HepG2 (cell line): Measurements from ENCODE around the gene GLTPD2. TPM values are rescaled to one million over a fixed set of nuclear protein-coding genes. Genes with fewer than 3 reads are reported as not detected.

Experiments used
- EHMT2 ChIP-seq: fragments of 200-600 bp; sonication (generic); IDR thresholded peaks from 2 replicates; pipeline ENCODE4 v1.7.0; 2017; ENCODE audit warnings: antibody characterized with exemption, low read depth, low read length, borderline replicate concordance
- IRF2 ChIP-seq: IDR thresholded peaks from 2 replicates; pipeline ENCODE4 v1.6.1; 2018; ENCODE audit warnings: missing genetic modification reagents, missing compliant biosample characterization
- MAFF ChIP-seq: IDR thresholded peaks from 2 replicates; pipeline ENCODE4 v1.6.1; 2011; ENCODE audit warnings: low read depth, low read length, improper control_type of control experiment
- MED13 ChIP-seq: sonication (generic); formaldehyde crosslinking; IDR thresholded peaks from 2 replicates; pipeline ENCODE4 v1.5.0; 2020; ENCODE audit warnings: missing genetic modification reagents
- NCOA2 ChIP-seq: sonication (generic); formaldehyde crosslinking; IDR thresholded peaks from 2 replicates; pipeline ENCODE4 v1.8.0; 2022; ENCODE audit warnings: inconsistent platforms
- PATZ1 ChIP-seq: sonication (generic); formaldehyde crosslinking; IDR thresholded peaks from 2 replicates; pipeline ENCODE4 v1.4.0; 2020; ENCODE audit warnings: missing genetic modification reagents
- RXRB ChIP-seq: IDR thresholded peaks from 2 replicates; pipeline ENCODE4 v1.6.1; 2016; ENCODE audit warnings: borderline replicate concordance, missing genetic modification reagents, missing compliant biosample characterization
- SMAD1 ChIP-seq: sonication (generic); formaldehyde crosslinking; IDR thresholded peaks from 2 replicates; pipeline ENCODE4 v1.4.0; 2020; ENCODE audit warnings: missing genetic modification reagents, low read depth, mild to moderate bottlenecking, borderline replicate concordance
- TBX2 ChIP-seq: sonication (generic); formaldehyde crosslinking; IDR thresholded peaks from 2 replicates; pipeline ENCODE4 v1.5.0; 2020; ENCODE audit warnings: missing genetic modification reagents, mild to moderate bottlenecking, borderline replicate concordance
- ZBTB34 ChIP-seq: sonication (generic); formaldehyde crosslinking; IDR thresholded peaks from 2 replicates; pipeline ENCODE4 v1.8.0; 2022; ENCODE audit warnings: mild to moderate bottlenecking, missing genetic modification reagents
- ZFX ChIP-seq: sonication (generic); formaldehyde crosslinking; IDR thresholded peaks from 2 replicates; pipeline ENCODE4 v1.4.0; 2020; ENCODE audit warnings: mild to moderate bottlenecking, low read depth, missing genetic modification reagents, moderate library complexity
- ZMAT3 ChIP-seq: sonication (generic); formaldehyde crosslinking; conservative IDR thresholded peaks from 2 replicates; pipeline ENCODE4 v1.7.0; 2021; ENCODE audit warnings: missing genetic modification reagents
- ZNF660 ChIP-seq: sonication (generic); formaldehyde crosslinking; IDR thresholded peaks from 2 replicates; pipeline ENCODE4 v1.5.1; 2020; ENCODE audit warnings: mild to moderate bottlenecking, low read depth, missing genetic modification reagents, borderline replicate concordance
- ZNF776 ChIP-seq: sonication (generic); formaldehyde crosslinking; IDR thresholded peaks from 2 replicates; pipeline ENCODE4 v1.4.0; 2020; ENCODE audit warnings: mild to moderate bottlenecking, missing genetic modification reagents
- ZSCAN21 ChIP-seq: sonication (generic); formaldehyde crosslinking; IDR thresholded peaks from 2 replicates; pipeline ENCODE4 v1.8.0; 2022; ENCODE audit warnings: mild to moderate bottlenecking, missing genetic modification reagents, moderate library complexity, borderline replicate concordance
- polyA plus RNA-seq, 8 experiments: library from polyadenylated mRNA; depleted of rRNA in 3 of 8; stranded (reverse) in 7 of 8; unstranded in 1 of 8; fragments of >200 nt; fragmentation: Illumina TruSeq in 4 of 8; extraction: Trizol in 4 of 8; gene quantifications; 2 replicates each; pipeline versions ENCODE4 v1.2.1 to v1.2.3, GENCODE V29; 2011 to 2016; ENCODE audit warnings: low read depth in 4 of 8, missing spikeins in 1 of 8, mixed read lengths in 1 of 8; ENCODE audit not compliant: insufficient read depth in 1 of 8
- total RNA-seq, 5 experiments: library from RNA; depleted of rRNA; stranded (reverse); fragments of >200 nt; fragmentation: Illumina TruSeq; extraction: Trizol; gene quantifications; 2 replicates each; pipeline ENCODE4 v1.2.3, GENCODE V29; 2016; ENCODE audit warnings: low read depth in 1 of 5
- TF ChIP-seq, protein P1 (sequence below): sonication (generic); formaldehyde crosslinking; IDR thresholded peaks from 2 replicates; pipeline ENCODE4 v1.4.0; 2020; ENCODE audit warnings: mild to moderate bottlenecking, missing genetic modification reagents
- TF ChIP-seq, protein P2 (sequence below): sonication (generic); formaldehyde crosslinking; IDR thresholded peaks from 2 replicates; pipeline ENCODE4 v1.5.1; 2020; ENCODE audit warnings: mild to moderate bottlenecking, missing genetic modification reagents

Gene GLTPD2
- total and polyA plus RNA-seq, 2 of the 13 experiments (the other 11 are each of a cell fraction or from before 2014, with no cell fraction given), result 7.5 to 12.9 TPM

DNA sequence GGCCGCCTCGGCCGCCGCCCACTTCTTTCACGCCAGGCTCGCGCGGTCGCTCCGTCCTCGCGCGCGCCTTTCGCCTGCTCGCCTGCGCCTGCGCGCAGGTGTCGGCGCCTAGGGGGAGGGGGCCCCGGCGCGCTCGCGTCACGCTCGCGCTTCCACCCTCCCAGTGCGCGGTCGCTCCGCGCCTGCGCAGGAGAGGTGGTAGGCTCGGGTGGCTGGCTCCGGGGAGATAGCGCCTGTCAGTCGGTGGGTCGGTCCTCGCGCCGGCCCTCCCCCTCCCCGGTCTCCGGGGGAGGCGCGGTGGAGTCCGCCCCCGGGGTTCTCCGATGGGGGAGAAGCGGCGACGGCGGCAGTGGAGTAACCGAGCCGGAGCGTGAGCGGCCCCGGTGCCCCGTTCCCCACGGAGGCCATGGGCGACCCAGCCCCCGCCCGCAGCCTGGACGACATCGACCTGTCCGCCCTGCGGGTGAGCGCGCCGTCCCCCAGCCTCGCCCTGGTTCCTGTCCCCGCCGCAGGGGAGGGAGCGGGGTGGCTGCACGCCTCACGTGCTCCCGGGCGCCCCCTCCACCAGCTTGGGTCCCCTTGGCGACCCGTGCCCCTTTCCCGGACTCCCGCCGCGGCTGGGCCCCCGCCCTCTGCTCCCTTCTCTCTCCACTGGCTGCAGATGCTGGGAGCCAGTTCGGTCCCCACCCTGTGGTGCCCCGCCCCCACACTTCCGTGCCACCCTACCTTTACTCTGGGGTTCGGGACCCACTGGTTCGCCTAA lies 44.6 kb downstream of the GLTPD2 start, which contains the start of gene MINK1 (continued):
- TF ChIP-seq IRF2 (peak; percentile 36; the same call in 1 of the 2 replicates), ZMAT3 (CRISPR knock-in tag) (no peak), RXRB (CRISPR knock-in tag) (peak; percentile 35; the same call in 1 of the 2 replicates), NCOA2 (CRISPR knock-in tag) (no peak), EHMT2 (no peak), SMAD1 (CRISPR knock-in tag) (no peak; the same call in 1 of the 2 replicates), ZNF776 (CRISPR knock-in tag) (0 out of 2 replicates have a peak, but pooled peaks have one; percentile 45), ZFX (CRISPR knock-in tag) (peak; percentile 69), ZNF660 (no peak), PATZ1 (CRISPR knock-in tag) (0 out of 2 replicates have a peak, but pooled peaks have one; percentile 57), MED13 (CRISPR knock-in tag) (peak; percentile 55; the same call in 1 of the 2 replicates), ZSCAN21 (CRISPR knock-in tag) (no peak), MAFF (no peak), TBX2 (CRISPR knock-in tag) (no peak; the same call in 1 of the 2 replicates), ZBTB34 (CRISPR knock-in tag) (no peak)
- TF ChIP-seq, protein P1, sequence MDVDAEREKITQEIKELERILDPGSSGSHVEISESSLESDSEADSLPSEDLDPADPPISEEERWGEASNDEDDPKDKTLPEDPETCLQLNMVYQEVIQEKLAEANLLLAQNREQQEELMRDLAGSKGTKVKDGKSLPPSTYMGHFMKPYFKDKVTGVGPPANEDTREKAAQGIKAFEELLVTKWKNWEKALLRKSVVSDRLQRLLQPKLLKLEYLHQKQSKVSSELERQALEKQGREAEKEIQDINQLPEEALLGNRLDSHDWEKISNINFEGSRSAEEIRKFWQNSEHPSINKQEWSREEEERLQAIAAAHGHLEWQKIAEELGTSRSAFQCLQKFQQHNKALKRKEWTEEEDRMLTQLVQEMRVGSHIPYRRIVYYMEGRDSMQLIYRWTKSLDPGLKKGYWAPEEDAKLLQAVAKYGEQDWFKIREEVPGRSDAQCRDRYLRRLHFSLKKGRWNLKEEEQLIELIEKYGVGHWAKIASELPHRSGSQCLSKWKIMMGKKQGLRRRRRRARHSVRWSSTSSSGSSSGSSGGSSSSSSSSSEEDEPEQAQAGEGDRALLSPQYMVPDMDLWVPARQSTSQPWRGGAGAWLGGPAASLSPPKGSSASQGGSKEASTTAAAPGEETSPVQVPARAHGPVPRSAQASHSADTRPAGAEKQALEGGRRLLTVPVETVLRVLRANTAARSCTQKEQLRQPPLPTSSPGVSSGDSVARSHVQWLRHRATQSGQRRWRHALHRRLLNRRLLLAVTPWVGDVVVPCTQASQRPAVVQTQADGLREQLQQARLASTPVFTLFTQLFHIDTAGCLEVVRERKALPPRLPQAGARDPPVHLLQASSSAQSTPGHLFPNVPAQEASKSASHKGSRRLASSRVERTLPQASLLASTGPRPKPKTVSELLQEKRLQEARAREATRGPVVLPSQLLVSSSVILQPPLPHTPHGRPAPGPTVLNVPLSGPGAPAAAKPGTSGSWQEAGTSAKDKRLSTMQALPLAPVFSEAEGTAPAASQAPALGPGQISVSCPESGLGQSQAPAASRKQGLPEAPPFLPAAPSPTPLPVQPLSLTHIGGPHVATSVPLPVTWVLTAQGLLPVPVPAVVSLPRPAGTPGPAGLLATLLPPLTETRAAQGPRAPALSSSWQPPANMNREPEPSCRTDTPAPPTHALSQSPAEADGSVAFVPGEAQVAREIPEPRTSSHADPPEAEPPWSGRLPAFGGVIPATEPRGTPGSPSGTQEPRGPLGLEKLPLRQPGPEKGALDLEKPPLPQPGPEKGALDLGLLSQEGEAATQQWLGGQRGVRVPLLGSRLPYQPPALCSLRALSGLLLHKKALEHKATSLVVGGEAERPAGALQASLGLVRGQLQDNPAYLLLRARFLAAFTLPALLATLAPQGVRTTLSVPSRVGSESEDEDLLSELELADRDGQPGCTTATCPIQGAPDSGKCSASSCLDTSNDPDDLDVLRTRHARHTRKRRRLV (CRISPR knock-in tag), result no peak
- TF ChIP-seq, protein P2, sequence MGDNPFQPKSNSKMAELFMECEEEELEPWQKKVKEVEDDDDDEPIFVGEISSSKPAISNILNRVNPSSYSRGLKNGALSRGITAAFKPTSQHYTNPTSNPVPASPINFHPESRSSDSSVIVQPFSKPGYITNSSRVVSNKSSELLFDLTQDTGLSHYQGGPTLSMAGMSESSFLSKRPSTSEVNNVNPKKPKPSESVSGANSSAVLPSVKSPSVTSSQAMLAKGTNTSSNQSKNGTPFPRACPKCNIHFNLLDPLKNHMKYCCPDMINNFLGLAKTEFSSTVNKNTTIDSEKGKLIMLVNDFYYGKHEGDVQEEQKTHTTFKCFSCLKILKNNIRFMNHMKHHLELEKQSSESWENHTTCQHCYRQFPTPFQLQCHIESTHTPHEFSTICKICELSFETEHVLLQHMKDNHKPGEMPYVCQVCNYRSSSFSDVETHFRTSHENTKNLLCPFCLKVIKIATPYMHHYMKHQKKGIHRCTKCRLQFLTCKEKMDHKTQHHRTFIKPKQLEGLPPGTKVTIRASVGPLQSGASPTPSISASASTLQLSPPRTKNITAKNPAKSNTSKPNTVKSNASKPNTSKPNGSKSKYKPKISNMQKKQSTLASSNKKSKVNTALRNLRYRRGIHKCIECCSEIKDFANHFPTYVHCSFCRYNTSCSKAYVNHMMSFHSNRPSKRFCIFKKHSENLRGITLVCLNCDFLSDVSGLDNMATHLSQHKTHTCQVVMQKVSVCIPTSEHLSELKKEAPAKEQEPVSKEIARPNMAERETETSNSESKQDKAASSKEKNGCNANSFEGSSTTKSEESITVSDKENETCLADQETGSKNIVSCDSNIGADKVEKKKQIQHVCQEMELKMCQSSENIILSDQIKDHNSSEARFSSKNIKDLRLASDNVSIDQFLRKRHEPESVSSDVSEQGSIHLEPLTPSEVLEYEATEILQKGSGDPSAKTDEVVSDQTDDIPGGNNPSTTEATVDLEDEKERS, result no peak
